GM21423 (cell line): ENCODE measurements around the gene ZNF70.

Source experiments
- ATAC-seq: cut with Tn5 transposase; IDR thresholded peaks from one replicate; pipeline ENCODE4 v1.9.1; 2021; ENCODE audit warnings: mild to moderate bottlenecking, moderate library complexity; ENCODE audit not compliant: unreplicated experiment

ZNF70 gene

GRCh38 chr22:23695571-23696325, 55.2 kb downstream of the ZNF70 start:
- ATAC-seq = no peak

GRCh38 chr22:23695141-23695540, 55.8 kb downstream of the ZNF70 start:
- ATAC-seq = no peak

GRCh38 chr22:23693979-23694680, 56.8 kb downstream of the ZNF70 start:
- no peak for ATAC-seq

- ATAC-seq = no peak
Observed at GRCh38 chr22:23692598-23693291, 58.2 kb downstream of the ZNF70 start.

- no peak for ATAC-seq
Observed at GRCh38 chr22:23691748-23692423, 59.0 kb downstream of the ZNF70 start.

GRCh38 chr22:23690713-23691112, 60.2 kb downstream of the ZNF70 start, which contains the start of gene RGL4:
Gene RGL4, plus strand, starts transcription at chr22:23691013. Its CDS starts 1,018 bp downstream, at chr22:23692031.
- ATAC-seq = no peak

- ATAC-seq = no peak
Observed at GRCh38 chr22:23689414-23689813, 61.5 kb downstream of the ZNF70 start.
